IPS-NIHi11 (cell line): ENCODE measurements around the gene MIAT.
A peak's percentile ranks its signal among the peaks of the same experiment; 100 is the strongest.

Experiments used
- DNase-seq: peaks from one replicate; pipeline ENCODE4 v3.0.0; 2012; ENCODE audit warnings: mixed read lengths, low spot score

MIAT gene

DNA sequence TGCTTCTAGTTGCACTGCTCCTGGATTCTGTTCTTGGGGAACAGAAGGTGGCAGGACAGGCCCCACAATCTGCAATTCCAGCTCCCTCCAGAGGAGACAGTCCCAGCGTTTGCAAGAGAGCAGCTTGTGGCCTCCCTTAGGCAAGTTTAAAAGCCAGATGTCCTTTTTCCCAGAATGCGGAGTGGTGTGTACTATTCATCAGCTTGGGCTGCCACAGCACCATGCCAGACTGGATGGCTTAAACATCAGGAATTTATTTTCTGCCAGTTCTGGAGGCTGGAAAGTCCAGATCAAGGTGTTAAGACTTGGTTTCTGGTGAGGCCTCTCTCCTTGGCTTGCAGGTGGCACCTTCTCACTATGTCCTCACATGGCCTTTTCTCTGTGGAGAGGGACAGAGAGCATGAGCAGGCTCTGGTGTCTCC lies 11.7 kb downstream of the MIAT start:
- no peak for DNase-seq

DNA sequence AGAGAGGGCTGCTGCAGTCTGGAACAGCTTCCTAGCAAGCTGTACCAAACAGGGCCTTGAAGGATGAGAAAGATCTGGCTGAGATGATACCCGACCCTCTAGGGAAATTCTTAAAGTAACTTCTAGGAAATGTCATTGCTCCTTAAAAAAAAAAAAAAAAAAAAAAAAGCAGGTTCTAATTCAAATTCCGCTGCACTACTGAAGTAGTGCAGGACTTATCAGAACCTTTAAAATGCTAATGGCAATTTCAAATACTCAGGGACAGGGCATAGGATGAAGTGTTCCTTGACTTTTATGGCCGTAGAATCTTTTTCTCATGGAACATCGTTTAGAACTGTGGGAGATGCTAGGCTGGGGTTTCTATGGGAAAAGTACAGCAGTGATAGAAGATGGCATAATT lies 13.1 kb downstream of the MIAT start:
- no peak for DNase-seq

DNA sequence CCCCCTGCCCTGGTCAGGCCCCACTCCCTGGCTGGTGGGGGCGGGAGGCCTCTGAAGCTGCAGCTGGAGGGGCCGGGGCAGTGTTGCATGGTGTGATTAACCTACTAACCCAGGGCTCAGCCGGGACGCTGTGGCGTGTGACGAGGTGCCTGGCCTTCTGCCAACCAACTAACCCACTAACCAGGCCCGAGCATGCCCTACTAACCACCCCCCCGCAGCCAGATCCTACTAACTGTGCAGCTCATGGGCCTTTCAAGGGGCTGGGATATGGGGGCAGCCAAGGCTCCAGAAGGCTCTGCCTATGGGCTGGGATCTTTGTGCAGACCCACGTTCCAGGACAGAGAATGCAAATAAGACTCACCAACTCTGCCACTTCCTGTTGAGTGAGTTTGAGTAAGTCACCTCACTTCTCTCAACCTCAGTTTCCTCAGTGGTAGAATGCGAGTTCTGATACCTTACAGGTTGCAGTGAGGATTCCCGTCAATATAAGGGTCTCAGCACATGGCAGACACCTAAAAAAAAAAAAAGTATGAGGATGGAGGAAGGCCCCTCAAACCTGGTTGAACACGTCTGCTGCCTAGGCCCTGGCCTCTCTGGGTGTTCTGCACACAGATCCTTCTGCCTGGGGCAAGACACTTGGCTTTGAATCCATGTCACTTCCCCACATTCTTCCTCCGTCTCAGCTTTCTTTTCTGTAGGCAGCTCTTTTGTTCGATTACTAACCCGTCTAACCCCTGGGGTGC lies 14.1 kb downstream of the MIAT start:
- no peak for DNase-seq

DNA sequence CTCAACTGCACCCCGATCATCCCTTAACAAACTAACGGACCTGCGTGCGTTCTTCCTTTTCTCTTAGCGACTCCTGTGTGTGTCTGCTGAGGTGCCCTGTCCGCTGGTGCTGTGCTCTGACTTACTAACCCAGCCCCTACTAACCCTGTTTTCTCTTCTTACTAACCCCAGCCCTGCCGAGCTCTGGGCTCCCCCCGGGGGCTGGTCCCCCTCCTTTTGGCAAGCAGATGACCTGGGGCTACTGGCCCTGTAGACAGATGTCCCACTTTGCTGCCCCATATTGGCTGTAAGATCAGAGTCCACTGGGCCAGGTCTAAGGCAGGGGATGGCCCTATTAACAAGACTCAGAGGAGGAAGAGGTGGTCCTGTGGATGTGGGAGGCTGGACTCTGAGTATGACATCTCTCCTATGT lies 14.7 kb downstream of the MIAT start:
- no peak for DNase-seq

DNA sequence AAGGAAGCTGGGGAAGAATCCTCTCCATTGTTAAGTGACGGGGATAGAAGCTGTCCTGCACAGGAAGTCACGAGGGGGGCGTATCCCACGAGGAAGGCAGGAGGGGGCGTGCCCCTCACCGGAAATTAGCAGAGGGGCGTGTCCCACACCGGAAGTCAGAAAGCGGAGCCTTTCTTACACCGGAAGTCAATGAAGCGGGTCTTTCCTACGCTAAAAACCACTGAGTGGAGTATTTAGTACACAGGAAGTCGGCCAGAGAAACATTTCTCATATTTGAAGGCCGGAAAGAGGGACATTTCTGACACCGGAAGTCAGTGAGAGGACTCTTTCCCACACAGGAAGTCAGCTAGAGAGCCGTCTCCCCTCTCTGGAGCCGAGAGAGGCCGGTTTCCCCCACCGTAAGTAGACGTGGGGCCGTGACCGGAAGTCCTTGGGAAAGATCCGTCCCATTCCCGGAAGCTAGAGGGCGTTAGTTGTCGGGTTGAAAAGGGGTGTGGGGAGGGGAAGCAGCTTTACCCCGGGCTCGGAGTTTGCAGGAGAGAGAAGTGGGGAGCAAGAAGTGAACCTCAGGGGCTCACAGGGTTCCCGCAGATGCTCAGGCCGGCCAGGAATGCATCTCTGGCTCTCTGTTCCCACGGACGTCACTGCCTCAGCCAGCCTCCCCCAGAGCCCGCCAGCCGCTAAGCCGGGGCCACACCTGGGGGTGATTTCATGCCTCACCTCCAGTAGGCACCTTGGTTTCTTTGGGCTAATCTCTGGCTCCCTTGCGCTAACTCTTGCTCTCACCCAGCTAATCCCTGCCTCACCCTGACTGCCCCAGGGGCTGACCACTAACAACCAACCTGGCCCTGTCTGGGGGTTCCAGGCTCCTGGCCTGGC lies 15.4 kb downstream of the MIAT start:
- DNase-seq = peak; percentile 80

DNA sequence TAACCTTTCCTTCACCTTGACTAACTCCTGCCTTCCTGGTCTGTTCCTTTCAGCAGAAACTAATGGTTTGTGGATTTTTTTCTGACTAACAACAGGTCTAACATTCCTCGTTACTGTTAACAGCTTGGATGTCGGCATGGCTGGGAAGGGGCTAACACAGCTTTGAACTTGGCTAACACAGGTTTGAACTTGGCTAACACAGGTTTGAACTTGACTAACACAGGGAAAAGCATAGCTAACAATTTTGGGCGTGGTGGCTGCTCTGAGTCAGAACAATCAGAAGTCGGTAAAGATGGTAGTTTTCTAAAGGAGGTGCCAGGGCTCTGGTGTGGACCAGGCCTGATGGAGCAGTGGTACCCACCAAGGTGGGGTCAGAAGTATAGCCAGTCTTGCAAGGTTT lies 16.1 kb downstream of the MIAT start:
- DNase-seq = no peak

DNA sequence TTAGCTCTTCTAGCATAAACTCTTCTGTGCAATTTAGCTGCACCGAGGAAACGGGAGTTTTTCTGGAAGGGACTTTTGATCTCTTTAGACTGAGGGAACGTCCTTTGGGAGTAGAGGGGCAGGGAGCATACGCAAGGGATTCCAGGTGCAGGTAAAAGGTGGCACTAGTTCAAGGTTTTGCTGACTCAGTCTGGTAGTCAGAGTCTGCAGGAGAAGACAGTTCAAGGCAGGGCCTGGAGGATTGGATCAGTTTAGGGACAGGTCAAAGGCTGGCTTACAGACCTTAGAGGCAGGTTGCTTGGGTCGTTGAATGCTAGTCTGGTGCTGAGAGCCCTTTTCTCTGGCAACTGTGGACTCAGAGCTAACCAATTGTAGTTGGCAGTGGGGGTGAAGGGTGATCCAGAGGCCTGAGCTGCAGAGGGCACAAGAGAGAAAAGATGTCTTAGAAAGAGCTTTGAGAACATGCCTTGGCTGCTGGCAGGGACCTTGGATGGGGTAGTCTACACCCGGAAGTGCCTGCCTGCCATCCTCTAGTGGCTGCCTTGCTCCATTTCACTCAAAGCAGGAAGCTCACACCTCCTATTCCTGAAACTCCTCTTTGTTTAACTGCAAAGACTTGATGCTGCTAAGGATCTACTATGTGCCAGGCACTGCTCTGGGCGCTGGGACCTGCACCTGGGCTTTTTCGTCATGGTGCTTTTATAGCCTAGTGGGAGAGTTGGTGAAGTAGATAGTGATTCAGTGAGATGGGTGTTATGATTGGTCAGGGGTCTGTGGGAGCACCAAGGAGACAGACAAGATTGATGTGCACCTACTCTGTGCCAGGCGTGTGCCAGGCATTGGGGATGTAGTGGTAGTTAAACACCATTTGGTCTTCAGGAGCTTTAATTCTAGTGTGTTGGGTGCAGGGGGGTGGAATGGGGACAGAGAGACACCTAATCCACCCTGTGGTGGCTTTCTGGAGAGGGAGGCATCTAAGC lies 17.1 kb downstream of the MIAT start:
- no peak for DNase-seq

DNA sequence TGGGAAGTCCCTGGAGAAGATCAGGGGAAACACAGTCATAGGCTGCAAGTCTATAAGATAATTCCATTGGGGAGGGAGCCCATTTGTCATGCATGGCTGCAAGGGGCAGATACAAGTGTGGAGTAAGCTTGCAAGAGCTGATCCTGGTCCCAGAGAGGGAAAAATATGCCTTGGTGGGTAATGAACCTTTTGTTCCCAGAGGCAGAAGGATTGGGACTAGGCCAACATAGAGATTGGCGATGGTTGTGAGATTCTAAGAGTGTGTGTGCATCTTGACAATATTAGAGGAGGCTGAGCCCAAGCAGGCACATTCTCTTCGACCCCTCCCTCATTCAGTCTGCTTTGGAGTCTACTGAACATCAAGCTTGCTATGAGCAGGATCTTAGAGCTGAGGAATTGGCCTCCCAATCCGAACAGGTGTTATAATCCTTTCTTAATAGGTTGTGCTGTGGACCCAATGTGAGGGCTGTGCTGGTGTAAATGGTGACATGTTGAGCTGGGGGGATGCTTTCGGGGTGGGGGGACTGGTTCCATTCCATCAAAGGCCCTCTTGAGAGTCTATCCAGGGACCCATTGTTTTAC lies 18.4 kb downstream of the MIAT start:
- no peak for DNase-seq

DNA sequence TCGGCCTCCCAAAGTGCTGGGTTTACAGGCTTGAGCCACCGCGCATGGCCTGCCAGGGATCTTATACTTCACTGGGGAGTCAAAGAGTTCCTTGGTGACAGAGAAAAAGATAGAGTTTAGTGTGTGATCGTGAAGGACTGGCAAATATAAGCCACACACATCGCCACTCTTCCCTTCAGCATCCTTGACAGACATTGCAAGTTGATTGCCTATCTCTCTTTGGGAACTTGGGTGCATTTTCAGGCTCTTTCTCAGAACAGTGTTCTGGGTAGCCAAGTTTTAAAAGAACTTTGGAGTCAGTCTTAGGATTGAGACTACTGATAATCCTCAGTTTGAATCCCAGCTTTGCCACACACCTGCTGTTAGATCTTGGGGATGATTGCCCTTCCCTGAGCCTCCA lies 19.8 kb downstream of the MIAT start:
- no peak for DNase-seq

DNA sequence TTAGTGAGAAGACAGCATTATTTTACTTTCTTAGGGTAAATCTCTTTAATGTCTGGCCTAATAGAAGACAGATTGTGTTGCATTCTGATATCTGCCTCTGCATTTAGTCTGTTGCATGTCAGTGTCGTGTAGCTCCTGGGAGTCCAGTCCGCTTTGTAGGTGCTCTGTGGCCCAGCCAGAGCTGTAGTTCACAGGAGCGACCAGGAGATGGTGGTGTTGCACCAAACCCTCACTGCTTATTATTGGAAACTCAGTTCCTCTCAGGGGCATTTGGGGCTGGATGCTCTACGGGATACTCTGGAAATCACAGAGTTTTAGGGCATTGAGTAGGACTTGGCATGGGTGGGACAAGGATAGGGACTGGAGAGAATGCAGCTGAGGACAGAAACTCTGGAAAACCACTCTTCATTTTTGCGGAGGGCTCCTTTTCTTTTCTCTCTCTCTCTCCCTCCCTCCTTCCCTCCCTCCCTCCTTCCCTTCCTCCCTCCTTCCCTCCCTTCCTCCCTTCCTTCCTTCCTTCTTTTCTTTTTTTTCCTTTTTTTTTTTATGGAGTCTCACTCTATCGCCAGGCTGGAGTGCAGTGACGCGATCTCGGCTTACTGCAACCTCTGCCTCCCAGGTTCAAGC lies 21.7 kb downstream of the MIAT start:
- DNase-seq = peak; percentile 82

DNA sequence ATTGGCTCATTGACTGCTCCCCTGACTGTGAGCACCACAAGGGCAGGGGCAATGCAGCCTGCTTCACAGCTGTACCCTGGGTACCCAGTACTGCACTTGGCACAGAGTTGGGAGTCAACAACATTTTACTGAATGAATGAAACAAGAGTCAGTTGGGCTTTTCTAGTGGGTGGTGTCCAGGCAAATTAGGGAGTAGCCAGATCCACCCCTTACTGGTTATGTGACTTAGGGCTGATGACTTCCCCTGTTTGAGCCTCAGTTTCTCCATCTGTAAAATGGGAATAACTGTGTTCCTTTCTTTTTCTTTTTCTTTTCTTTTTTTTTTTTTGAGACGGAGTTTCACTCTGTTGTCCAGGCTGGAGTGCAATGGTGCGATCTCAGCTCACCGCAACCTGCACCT lies 23.1 kb downstream of the MIAT start:
- DNase-seq = no peak

DNA sequence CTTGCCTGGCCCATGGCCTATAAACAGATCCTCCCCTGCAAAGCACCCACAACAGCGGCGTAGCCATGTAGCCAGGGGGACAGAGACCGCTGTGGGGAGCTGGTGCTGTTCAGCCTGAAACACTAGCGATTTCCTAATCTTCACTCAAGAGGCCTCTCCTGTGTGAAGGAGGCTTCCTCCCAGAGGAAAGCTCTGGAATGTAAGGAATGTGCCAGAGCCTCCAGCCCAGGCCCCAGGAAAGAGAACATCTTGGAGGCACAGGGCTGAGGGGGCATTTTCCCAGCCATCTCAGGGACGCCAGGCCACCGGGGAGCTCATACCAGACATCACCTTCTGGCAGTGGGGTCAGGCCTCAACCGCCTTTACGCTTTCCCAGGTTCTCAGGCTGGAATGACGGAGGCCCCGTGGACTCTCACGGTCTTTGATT lies 24.0 kb downstream of the MIAT start:
- DNase-seq = peak; percentile 70

DNA sequence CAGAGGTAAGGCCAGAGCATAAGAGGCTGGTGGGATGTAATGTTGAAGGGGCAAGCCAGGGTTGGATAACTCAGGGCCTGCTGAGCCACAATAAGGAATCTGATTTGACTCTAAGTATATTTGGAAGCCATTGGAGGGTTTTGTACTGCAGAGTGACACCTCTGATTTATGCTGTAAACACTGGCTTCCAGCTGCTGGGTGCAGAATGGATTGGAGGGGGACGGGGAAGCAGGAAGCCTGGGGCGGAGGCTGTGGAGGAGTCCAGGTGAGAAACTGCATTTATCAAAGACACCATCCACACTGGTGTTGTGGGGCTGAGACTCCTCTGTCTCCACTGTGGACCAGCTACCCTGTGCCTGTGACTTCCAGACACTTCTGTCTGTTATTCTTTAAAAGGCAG lies 26.8 kb downstream of the MIAT start:
- no peak for DNase-seq

DNA sequence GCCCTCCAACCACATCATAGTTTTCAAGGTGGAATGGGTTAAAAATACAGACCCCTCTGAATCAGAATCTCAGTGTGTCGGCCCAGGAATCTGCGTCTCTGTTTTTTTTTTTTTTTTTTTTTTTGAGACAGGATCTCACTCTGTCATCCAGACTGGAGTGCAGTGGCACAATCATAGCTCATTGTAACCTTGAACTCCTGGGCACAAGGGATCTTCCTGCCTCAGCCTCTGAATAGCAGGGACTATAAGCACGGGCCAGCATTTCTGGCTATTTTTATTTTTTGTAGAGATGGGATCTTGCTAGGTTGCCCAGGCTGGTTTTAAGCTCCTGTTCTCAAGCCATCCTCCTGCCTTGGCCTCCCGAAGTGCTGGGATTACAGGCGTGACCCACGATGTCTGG lies 28.2 kb downstream of the MIAT start:
- DNase-seq = no peak

DNA sequence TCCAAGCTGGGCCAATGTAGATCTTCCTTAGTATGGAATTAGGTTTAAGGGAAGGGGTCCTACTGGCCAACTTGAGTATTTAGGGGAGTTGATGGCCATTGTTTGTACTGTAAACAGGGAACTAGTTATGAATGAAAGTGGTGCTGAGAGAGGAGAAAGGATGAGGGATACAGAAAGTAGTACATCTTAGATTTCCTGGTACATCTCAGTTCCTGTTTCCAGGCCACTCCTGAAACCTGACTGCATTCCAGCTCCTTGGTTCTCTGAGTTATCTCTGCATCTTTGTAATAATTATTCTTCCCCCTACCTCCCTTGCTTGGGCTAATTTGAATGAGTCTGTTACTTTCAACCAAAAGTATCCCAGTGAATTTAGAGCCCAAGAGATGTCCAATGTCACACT lies 30.1 kb downstream of the MIAT start:
- no peak for DNase-seq

DNA sequence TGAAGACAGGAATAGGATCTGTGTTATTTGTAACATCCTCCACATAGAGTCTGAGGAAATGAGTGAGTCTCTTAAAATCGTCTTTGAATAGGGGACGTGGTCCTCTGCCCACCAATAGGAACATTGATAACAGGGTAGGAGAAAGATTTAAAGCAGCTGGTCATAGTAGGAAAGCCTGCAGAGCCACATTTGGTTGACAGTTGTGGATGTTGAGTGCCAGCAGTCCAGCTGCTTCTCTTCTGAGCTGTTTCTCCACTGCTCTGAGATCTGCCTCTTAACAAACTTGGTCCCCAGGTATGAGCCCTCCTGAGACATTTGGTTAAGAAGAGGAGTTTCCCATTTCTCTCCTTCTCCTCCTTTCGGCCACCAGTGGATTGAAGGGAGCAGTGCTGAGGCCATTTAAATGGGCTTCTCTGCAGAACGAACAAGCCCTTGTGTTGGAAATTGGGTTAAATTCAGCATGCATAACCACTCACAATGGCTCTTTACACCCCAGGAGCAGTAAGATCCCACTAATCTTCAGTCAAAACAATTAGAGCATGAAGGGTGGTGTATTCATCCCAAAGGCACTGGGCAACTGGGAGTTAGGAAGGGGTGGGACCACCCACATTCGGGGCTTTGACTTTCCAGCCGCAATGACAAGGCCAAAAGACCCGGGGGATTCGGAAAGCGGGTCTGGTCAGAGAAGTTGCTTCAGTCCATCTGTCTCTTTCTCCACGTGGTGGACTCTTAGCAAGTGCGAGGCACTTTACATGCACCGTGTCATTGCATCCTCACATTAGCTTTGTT lies 32.3 kb downstream of the MIAT start:
- DNase-seq = peak; percentile 37

DNA sequence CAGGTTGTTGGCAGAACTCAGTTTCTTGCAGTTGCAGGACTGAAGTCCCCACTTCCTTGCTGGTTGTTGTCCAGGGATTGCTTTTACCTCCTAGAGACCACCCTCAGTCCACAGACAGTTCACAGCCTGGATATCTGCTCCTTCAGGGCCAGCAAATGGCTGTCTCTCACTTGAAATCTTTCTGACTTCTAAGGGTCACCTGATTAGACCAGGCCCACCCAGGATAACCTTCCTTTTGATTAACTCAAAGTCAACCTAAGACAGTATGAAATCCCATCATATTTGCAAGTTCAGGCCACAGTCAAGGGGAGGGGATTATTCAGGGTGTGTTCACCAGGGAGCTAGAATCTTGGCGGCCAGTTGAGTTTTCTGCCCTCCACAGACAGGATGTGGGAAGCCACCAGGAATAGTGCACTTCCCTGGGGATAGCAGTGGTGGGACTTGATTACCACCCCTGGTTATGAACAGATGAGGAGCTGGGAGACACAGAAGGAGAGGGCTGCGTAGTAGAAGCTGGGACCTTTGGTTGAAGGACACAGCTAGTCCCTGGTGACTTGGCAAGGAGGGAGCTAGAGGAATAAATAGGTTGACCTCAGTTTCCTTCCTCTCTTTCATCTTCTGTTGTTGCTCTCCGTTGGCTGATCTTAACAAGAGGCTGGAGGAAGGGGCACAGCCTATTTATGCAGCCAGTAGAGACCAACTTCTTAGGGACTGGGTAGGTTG lies 33.4 kb downstream of the MIAT start:
- DNase-seq = no peak

DNA sequence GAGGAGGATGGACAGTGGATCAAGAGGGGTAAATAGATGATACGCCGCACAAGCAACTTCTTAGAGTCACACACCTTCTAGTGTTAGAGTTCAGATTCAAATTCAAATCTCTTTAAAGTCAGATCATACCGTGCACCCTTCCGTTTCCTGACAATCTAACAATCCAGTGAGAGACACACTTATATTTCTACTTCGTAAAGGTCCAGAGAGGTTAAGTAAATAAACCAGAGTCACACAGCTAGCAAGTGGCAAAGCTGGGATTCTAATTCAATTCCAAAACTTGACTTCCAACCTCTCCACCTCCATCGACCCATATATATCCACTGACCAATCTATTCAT lies 34.0 kb downstream of the MIAT start:
- no peak for DNase-seq

DNA sequence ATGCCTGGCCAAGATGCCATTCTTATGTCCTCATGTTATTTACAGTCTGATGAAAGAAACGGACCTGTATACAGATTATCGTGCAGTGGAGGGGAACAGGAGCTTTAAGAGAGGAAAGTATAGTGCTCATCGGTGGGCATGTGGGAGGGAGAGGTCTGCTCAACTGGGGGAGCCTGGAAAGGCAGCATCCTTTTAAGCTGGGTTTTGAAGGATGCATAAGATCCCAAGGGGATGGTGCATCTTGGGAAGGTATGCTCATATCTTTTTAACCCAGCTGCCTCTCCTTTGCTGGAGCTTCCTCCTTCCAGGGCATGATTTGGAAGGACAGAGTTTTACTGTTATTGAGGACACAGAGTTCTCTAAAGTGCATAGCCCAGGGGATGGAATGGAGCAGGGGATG lies 34.8 kb downstream of the MIAT start:
- DNase-seq = no peak

DNA sequence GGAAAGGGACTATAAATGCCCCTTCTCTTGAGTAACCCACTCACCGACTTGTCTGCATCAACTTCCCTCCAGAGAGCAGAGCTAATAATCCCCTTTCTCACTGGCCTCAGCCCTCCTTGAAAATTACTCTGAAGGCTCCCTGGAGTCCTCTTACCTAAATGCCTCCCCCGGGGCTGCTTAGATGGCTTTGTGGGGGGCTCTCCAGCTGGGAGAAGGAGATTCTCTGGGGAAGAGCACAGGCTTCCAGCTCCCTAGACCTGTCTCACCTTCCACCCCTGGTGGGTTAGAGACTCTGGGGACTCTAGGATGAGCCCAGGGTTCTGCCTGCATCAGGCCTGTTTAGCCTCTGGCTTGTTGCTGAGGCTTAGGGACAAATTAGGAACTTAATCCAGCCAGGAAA lies 39.8 kb downstream of the MIAT start:
- DNase-seq = no peak
